AG10803 (cell line): ENCODE data around the gene CHL1.

ENCODE experiments used
- DNase-seq: peaks from one replicate; pipeline ENCODE4 v3.0.0; 2010; ENCODE audit warnings: low read depth
- H3K4me3 ChIP-seq: 2 replicates; pipeline ENCODE4 v1.5.1; 2011; ENCODE audit warnings: mild to moderate bottlenecking, low read length, control low read depth
- TF ChIP-seq, protein P1 (sequence below): conservative IDR thresholded peaks from 2 replicates; pipeline ENCODE4 v1.5.1; 2011; ENCODE audit warnings: mild to moderate bottlenecking, low read length, control low read depth, inconsistent platforms

Gene CHL1

GRCh38 chr3:350871-351371 lies 154.4 kb downstream of the CHL1 start:
- DNase-seq: no peak
- TF ChIP-seq, protein P1, sequence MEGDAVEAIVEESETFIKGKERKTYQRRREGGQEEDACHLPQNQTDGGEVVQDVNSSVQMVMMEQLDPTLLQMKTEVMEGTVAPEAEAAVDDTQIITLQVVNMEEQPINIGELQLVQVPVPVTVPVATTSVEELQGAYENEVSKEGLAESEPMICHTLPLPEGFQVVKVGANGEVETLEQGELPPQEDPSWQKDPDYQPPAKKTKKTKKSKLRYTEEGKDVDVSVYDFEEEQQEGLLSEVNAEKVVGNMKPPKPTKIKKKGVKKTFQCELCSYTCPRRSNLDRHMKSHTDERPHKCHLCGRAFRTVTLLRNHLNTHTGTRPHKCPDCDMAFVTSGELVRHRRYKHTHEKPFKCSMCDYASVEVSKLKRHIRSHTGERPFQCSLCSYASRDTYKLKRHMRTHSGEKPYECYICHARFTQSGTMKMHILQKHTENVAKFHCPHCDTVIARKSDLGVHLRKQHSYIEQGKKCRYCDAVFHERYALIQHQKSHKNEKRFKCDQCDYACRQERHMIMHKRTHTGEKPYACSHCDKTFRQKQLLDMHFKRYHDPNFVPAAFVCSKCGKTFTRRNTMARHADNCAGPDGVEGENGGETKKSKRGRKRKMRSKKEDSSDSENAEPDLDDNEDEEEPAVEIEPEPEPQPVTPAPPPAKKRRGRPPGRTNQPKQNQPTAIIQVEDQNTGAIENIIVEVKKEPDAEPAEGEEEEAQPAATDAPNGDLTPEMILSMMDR: no peak
- H3K4me3 ChIP-seq: no peak overlapping the region

GRCh38 chr3:352599-352998 lies 156.0 kb downstream of the CHL1 start:
- DNase-seq: no peak
- TF ChIP-seq, protein P1: no peak
- H3K4me3 ChIP-seq: no peak overlapping the region

DNA sequence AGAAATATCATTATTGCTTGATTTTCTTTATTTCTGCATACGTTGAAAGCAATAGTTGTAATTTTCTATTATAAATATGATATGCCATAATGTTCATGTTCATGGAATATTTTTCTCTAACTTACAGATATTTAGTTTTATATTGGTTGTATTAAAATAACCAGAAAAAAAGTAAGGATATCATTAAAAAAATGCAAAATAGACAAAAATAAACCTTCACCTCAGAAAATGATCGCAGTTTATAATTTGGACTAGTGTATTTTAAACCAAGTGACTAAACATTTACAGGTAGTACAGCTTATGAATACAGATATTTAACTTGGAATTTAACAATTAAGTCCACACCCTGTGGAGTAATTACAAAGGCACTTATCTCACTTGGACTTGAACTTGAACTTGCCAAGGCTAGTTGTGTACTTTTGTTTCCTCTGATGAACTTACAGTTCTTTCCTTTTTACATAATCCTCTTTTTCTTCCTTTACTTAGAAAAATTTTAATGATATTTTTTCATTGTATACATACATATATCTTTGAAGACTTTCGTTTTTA lies 156.7 kb downstream of the CHL1 start:
- no peak overlapping the region for H3K4me3 ChIP-seq
- TF ChIP-seq, protein P1: no peak
- no peak for DNase-seq

- no peak overlapping the region for H3K4me3 ChIP-seq
- TF ChIP-seq, protein P1: peak; percentile 82
- DNase-seq: peak; percentile 31
These were observed 157.9 kb downstream of the CHL1 start for GRCh38 chr3:354432-354831.

DNA sequence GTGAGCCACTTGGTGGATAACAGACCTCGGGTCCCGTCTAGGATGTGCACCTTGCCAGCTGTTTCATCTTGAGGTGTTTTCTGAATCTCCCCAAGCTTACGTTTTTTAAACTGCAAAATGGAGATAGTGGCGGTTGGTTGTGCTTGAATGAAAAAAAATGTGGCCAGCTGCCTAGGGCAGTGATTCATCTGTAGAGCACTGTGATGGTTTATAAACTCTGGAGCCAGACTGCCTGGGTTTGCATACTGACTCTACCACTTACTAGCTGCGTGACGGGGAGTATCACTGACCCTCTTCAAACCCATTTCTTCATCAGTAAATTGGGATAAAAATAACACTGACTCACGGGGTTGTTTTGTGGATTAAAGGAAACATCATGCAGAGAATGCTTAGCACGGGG lies 159.1 kb downstream of the CHL1 start:
- DNase-seq: peak; percentile 21
- no peak overlapping the region for H3K4me3 ChIP-seq
- TF ChIP-seq, protein P1: no peak

DNA sequence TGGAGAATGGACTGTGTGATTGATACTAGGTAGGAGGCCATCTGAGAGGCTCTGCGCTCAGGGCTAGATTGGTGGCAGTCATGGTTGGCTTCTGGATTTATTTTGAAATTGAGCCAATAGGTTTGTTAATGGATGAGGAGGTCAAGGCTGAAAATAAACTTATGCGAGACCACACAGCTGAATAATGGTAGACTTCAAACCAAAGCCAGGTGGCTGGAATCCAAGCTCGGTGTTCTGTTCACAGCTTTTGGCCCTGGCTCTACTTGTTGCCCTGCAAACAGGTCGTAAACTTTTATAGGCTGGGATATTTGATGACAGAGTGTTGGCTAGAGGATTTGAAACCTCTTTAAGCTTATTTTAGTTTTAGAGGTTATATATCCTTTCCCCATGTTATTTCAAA lies 160.4 kb downstream of the CHL1 start:
- TF ChIP-seq, protein P1: no peak
- no peak for DNase-seq
- H3K4me3 ChIP-seq: no peak overlapping the region

DNA sequence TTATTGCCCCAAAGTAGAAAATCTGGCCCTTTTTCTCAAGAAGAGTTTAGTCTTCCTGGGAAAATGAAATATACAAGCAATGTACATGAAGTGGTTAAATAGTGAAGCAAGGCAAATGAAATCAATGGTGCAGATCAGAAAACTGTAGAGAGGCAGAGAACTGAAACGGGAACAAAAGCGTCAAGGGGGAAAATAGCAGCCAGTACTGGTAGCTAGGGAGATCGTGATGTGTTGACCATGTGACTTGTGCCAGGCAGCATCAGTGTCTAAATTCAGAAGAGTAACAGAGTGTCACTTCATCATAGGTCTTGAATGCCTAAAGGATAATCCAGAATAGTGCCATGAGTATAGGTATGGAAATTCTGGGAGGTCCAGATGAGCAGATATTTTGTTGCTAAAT lies 163.1 kb downstream of the CHL1 start:
- no peak overlapping the region for H3K4me3 ChIP-seq
- TF ChIP-seq, protein P1: no peak
- no peak for DNase-seq
